ELR (cell line): ENCODE results near the gene LILRA6.
"Not testable (repeated sequence)": the region's sequence is repeated elsewhere in the genome, so short reads cannot be mapped to it uniquely, and the experiment has no call there.

Experiments used
- DNase-seq: peaks from one replicate; pipeline ENCODE4 v3.0.0-alpha.2; 2015; ENCODE audit warnings: low read depth

Gene LILRA6

DNA sequence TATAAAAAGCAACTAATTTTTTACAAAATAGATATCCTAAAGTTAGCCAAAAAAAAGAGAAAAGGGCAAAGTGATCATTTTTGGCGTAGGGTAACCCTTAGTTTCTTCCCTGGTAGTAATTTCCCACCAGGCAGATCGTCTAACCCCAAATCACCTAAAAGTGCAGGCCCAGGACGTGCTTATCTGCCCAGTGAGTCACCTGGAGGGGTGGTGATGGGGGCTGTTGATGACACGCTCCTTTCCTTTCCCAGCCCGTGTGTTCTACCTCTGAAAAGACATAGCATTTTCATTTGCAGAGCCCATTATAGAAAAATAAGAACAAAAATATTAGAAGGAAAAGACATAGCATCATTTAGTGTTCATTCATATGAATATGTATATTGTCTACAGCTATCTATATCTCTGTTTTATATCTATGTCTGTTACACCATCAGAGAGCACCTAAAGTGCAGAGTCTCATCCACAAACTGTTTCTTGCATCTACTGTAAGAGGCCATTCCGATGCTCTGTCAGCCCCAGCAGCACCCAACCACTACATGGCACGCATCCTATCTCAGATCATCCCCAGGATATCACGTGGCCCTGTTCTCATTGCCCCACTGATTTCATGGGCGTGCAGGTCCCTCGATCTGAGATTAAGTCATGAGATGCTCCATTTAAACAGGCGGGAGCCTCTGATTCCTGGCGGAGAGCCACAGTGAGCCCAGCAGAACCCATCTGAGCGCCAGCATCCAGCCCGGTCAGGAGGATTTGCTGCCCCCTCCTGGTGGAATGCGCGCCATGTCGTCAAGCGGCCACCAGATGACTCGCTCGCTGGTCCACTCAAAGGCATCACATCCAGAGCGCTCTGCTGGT lies 11.3 kb downstream of the LILRA6 start:
- peak; percentile 75 for DNase-seq

DNA sequence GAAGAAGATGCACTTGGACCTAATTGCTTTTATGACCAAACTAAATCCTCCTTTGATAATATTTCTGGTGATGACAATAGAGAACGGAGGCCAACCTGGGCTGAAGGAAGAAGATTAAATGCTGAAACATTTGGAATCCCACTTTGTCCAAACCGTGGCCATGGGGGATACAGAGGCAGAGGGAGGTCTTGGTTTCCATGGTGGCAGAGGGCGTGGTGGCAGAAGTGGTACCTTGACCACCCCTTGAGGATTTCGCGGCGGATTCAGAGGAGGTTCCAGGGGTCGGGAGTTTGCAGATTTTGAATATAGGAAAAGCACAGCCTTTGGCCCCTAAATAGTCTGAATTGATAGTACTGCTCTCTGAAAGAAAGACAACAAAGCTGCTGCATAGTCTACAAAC lies 12.6 kb downstream of the LILRA6 start:
- DNase-seq, result no peak

DNA sequence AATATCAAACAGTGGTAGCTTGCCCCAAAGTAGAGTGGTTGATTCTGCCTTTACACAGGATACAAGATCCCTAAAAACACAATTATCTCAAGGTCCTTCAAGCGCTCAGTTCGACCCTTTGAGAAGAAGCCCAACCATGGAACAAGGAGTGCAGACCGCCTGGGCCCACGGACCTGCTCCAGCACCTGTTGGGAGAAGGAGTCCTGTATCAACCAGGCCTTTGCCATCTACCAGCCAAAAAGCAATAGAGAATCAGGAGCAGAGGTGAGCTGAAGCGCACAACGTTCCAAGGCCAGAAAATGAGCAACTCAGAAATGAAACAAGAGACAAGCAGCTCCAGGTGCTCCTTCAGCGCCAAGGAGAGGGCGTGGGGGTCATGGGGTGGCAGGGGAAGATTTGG lies 13.4 kb downstream of the LILRA6 start:
- no peak for DNase-seq

DNA sequence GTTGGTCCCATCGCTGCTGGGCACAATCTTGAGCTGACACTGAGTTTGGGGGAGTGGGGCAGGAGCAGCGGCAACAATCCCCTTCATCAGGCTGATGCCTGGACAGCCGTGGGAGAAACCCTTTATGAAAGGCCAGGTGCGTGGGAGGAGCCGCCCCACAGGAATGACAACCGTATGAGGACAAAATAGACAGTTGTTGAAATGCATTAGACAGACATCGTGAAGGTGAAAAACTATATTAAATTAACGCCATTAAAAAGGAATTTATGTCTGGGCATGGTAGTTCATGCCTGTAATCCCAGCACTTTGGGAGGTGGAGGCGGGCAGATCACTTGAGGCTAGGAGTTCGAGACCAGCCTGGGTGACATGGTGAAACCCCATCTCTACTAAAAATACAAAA lies 18.0 kb downstream of the LILRA6 start:
- not testable (repeated sequence) for DNase-seq

DNA sequence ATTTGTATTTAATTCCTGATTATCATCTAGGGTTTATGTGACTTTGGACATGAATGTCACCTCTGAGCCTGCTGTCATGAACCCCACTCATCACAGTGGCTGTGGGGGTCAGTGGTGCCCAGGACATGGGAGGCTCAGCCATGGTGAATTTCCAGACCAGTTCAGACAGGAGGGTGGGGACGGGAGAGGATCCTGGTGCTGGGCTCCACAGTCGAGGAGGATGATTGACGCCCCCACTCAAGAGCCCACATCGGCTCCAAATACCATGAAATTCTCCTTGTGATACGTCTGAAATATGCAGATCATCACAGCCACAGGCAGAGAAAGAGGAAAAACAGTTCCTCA lies 18.7 kb downstream of the LILRA6 start:
- DNase-seq, result not testable (repeated sequence)

DNA sequence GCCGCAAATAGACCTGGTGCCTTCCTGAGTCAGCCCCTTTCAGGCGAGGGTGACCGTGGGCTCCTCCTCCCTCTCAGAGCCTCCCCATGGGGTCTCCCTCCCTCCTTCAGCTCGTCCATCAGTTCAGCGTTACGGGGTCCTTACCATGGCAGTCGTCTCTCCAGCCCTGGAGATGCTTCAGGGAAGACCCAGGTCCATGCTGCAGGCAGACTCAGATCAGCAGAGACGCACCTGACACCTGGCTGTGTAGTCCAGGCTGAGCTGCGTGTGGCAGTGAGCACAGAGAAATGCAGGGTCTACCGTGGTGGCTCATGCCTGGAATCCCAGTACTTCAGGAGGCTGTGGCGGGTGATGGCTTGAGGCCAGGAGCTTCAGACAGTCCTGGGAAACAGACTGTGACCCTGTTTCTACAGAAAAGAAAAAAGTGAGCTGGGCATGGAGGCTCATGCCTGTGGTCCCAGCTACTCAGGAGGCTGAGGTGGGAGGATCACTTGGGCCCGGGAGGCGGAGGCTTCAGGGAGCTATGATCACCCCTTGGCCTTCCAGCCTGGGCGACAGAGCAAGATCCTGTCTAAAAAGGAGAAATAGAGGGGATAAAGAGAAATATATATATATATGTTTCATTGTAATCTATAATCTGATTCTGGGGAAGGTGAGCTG lies 19.2 kb downstream of the LILRA6 start:
- DNase-seq, result not testable (repeated sequence)

DNA sequence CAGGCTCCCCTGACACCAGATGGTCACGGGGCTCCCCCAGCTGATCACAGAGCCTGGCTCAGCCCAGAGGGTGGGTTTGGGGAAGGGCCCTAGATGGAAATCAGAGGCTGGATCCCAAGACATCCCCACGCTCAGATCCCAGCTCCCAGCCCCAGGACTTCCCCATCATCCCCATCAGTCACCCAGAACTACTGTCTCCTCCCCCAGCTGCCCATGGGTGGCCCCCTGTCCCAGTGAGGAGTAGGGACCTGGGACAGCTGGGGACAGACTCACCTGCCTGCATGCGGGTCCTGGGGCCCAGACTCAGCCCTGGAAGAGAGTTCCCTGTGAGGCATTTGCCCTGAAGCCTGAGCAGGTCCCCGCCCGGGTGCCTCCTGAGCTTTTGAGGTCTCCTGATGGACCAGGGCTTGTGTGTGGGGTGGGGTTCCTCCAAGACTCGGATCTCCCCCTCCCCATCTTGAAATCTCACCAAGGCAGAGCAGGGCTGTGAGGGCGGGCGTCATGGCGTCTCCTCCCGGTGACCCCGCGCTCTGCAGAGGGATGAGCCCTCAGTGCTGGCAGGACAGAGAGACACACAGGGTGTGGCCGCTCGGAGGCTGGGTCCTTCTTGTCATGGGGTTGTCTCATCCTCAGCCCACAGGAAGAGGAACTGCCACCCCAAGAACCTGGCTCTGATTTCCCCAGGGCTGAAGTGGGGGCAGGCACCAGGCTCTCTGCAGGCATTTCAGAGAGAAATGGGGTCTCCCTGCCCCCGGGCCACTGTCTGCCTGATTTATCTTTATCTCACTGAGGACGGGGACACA lies 19.9 kb downstream of the LILRA6 start, which contains the start of gene LILRB3:
Gene LILRB3, minus strand, starts transcription at position 534 of the 803 bp plus-strand sequence. Its CDS starts 31 bp downstream, at position 503.
- DNase-seq, result not testable (repeated sequence)

DNA sequence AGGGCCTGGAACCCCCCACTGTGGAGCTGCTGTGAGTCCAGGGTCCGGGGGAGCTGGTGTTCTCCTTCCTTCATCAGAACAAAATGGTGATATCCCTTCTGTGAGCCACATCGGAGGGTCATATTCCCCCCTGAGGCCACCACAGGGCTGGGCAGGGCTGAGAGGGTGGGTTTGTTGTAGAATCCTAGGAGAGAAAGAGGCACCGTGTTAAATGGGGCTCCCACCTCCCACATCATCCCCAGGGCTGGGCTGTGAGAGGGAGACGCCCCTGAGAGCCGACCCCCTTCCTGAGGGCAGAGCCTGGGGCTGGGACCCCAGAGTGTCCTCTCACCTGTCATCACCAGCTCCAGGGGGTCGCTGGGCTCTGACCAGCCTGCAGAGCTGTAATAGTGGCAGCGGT lies 20.6 kb downstream of the LILRA6 start:
- not testable (repeated sequence) for DNase-seq

DNA sequence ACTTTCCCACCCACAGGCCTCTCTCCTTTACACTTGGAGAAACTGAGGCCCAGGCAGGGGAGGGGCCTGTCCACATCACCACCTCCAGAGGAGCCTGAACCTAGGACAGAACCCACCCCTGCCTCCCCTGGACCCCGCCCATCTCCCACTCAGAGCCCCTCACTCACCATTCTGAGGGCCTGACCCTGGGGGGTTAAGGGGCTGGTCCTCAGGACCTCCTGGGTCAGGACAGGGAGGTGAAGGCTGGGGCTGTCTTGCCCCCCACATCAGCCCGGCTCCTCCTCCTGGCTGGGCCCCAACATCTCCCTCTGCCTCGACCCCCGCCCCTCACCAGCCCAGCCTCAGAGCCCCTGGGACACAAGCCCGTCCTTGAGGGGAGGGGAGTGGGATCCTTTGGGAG lies 22.9 kb downstream of the LILRA6 start:
- not testable (repeated sequence) for DNase-seq

DNA sequence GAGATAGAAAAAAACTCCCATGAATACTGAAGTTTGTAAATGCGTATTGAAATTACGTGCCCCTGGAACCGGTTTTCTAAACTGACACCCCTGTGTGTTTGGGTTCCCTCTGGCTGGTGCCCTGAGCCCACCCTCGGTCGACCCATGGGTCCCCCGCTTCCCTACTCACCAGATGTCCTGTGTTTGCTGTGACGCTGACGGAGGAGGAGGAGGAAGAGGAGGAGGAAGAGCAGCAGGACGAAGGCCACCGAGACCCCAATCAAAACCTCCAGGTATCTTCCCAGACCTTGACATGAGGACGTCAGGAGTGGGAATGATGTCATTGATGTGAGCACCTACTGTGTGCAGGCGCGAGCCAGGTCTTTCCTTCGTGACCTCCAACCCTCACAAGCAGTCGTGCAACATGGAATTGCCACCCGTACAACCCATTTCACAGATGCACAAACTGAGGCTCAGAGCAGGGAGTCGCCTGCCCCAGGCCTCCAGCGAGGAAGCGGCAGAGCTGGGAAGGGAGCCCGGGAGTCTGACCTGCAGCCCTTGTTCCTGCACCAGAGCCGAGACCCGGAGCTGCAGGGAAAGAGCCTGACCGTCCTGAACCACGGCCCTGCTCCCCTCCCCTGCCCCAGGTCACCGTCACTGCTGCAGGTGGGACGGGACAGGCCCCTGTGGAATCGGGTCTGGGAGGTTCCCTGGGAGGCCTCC lies 23.5 kb downstream of the LILRA6 start:
- DNase-seq, result no peak

DNA sequence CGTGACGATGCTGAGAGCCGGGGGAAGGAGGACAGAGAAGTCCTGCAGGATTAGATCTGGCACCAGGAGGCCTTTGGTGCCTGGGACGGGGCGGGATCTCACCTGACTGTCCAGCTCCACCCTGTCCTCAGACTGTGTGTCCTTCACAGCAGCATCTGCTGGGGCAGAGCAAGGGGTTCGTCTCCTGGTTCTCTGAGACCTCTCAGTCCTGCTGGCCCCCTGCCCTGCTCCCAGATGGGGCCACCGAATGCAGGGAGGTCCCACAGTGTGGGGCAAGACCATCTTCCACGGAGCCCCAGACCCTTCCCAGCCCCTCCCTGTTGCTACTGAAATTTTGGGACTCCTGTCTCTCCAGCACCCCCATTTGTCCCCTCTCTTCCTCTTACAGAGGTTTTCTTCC lies 24.3 kb downstream of the LILRA6 start:
- DNase-seq, result no peak

DNA sequence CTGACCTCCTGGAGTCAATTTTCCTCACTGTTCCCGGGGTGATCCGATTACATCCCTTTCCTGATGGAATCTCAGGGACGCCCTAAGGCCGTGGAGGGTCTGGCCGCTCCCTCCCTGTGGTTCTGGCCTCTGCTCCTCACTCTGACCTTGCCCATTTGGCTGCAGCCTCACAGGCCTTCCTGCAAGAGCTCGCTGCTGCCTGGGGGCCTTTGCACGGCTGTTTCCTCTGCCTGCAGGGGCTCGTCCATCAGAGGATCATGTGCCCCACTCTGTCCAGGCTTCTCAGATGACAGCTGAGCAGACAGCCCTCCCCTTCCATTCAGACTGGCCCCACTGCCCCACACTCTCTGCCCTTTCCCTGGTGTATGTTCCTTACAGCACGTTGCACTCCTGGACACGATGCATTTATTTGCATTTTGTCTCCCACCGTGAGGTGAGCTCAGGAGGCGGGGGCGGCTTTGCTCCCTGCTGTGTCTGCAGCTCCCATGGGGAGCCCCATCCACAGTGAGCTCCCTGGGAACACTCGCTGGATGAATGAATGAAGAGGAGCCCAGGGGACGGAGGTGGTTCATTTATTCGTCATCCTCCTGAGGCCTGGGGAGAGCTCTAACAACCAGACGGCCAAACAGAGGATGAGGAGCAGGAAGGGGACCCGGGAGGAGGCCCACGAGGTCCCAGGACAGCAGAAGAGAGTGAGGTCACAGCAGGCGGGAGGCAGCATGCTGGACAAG lies 24.9 kb downstream of the LILRA6 start:
- DNase-seq, result not testable (repeated sequence)

DNA sequence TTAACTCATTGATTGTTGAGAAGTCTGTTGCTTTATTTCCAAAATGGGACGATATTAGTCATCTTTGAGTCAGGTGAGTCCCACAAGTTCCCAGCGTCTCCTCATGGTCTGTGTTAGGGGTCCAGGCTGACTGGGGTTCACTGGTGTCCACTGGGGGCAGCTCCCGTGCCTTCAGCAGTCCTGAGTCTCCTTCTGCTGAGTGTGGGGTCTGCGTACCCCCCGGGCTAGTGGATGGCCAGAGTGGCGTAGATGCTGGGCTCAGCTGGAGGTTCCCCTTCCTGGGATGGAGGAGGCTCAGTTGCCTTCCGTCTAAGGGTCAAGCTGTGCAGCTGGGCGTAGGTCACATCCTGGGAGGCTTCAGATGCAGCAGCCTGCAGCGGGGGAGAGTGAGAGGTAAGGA lies 25.7 kb downstream of the LILRA6 start:
- DNase-seq, result no peak

DNA sequence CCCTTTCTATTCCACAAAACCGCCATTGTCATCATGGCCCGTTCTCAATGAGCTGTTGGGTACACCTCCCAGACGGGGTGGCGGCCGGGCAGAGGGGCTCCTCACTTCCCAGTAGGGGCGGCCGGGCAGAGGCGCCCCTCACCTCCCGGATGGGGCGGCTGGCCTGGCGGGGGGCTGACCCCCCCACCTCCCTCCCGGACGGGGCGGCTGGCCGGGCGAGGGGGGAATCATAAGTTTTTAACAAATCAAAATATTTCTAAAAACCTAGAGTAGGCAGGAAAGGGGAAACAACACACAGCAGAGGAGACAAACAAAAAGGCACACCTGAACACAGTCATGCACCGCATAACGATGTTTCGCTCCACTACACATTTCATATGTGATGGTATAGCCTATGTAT lies 27.9 kb downstream of the LILRA6 start:
- DNase-seq, result not testable (repeated sequence)

DNA sequence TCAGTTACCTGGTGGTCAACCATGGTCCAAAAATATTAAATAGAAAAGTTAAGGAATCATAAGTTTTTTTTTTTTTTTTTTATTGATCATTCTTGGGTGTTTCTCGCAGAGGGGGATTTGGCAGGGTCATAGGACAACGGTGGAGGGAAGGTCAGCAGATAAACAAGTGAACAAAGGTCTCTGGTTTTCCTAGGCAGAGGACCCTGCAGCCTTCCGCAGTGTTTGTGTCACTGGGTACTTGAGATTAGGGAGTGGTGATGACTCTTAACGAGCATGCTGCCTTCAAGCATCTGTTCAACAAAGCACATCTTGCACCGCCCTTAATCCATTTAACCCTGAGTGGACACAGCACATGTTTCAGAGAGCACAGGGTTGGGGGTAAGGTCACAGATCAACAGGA lies 28.4 kb downstream of the LILRA6 start:
- not testable (repeated sequence) for DNase-seq

DNA sequence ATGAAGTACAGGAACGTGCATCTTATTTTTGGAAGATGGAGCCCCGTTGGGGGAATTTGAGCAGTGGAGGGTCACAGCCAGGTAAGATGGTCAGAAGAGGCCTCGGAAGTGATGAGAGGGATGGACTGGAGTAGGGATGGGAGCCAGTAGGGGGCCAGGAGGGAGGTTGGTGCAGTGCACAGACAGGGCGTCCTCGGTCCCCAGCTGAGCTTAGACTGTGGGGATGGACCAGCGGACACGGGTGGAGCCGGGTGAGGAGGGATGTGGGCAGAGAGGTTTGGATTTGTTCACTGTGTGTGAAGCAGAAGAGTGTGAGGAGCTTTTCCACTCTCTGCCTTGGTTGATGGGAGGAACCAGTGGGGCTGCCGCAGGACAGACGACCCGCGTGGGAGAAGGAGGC lies 31.4 kb downstream of the LILRA6 start:
- no peak for DNase-seq

DNA sequence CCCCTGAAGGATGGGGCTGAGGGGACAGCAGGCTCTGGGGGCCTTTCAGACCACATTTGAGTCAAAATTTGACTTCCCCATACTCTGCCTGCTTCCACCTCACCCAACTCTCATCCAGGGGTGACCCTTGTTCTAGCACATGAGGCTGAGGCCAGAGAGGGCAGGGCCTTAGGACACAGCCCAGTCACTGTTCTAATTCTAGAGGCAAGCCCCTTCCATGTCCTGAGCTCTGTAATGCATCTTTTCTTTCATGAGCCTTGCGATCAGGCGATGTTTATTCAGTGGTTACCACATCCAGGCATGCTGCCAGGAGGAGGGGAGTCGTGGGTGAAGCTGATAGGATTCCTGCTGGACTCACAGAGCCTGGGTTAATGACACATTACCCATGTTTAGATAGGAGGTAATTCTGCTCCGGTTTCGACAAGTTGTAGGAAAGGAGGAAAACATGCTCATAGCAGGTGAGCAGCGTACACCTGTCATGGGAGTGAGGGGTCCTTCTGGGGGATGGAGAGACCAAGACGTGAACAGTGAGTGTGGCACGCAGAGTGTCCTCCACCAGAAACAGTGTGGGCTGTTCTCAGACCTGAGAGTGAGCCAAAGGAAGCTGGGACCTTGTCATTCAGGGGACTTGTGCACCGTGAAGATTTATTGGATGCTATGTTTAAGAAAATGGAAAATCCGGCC lies 32.6 kb downstream of the LILRA6 start:
- DNase-seq, result peak; percentile 96

DNA sequence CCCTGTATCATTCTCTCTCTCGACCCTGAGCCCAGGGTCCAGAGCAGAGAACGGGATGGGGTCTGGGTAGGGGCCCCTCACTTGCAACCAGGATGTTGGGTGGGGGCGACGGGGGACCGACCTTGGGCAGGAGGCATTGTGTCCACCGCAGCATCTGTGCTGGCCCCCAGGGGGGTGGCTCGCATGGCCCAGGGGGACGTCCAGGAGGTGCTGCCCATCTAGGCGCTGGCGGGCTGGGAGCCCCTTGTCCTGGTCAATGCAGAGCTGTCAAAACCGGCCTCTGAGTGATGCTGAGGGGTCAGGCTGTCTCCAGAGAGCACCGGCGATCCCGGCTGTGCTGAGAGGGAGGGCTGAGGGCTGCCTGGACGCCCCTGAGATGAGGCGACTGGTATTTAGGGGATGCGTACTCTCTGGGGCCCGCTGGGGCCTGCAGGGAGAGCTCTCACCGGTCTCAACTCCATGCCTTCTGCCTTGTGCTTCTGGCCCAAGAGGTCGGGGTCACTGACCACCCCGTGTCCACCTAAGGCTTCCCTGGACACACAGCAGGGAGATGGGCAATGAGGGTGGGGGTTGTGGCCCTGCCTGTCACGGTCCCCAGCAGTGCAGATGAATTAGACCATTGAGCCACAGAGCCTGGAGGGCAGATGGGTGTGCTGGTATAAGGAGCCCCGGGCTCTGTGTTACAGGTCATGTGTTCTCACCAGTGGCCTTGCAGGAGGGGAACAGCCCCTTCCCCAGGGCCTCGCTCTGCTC lies 33.4 kb downstream of the LILRA6 start:
- peak; percentile 57 for DNase-seq

DNA sequence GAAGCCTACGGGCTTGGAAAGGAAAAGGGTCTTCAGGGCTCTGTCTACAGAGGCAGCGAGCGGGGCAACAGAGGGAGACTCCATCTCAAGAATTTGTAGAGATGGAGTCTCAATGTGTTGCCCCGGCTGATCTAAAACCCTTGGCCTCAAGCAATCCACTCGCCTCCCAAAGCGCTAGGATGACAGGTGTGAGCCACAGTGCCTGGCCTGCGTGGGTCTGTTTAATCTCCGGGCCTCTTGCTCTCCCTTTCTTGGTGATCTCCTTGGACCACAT lies 33.9 kb downstream of the LILRA6 start:
- DNase-seq, result peak; percentile 64
